Fibroblast of upper back skin (primary cell): ENCODE results near the gene COBL.
A peak's percentile ranks its signal among the peaks of the same experiment; 100 is the strongest.

Experiments used
- DNase-seq: peaks from one replicate; pipeline ENCODE4 v3.0.0-alpha.2; 2013

The COBL gene

DNA sequence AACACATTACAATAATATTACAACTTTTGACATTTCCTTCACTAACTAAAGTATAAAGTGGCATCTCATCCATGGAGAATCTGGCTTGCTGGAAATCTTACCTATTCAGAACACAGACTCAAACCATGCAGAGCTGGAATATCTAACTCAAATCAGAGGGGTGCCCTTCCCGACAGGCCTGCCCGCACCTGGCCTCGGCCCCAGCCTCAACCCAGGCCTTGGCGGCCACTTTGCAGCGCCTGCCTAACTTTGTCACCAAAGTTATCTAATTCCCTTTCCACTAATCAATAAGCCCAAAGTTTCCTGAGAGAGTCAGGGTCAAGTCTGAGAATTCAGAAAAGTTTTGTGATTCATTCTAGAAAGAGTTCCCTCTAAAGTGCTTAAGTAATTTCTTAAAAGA lies 212.9 kb downstream of the COBL start:
- no peak for DNase-seq

GRCh38 chr7:51102828-51103227 lies 213.8 kb downstream of the COBL start:
- peak; percentile 3 for DNase-seq

- DNase-seq: no peak
These were observed 215.4 kb downstream of the COBL start for GRCh38 chr7:51101111-51101757.

DNA sequence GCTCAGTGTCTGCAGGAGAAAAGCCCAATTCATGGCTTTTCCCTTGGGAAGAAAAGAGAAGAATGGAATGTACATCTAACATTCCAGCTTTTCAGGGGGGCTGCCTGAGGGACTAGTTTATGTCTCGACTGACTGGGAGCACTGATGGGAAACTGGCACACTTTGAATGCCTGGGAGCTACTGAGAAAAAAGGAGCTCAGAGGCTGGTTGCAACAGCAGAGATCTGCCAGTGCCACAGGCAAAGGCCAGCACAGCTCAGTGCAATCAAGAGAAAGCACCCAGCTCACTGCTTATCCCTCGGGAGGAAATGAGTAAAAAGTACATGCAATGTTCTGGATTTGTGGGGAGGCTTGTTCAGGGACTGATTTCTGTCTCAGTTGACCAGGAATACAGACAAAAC lies 226.2 kb downstream of the COBL start:
- peak; percentile 1 for DNase-seq

- DNase-seq: no peak
These were observed 231.4 kb downstream of the COBL start for GRCh38 chr7:51085034-51085692.

DNA sequence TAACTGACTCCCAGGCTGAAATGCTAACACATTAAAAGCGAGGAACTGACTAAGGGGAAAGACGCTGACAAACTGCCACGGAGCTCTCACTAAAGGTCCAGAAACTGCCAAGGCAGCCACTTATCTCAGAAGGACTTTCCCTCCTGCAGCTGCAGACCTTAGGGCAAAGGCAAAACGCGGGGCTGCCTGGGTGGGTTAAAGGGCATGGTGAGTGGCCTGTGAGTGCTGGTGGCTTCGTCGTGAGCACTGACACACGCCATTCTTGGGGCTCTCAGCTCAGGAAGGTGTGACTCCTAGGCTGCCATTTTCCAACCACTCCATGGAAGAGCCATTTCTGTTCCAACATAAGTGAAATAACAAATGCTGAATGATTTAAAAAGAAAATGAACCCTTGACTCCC lies 232.5 kb downstream of the COBL start:
- DNase-seq: no peak

DNA sequence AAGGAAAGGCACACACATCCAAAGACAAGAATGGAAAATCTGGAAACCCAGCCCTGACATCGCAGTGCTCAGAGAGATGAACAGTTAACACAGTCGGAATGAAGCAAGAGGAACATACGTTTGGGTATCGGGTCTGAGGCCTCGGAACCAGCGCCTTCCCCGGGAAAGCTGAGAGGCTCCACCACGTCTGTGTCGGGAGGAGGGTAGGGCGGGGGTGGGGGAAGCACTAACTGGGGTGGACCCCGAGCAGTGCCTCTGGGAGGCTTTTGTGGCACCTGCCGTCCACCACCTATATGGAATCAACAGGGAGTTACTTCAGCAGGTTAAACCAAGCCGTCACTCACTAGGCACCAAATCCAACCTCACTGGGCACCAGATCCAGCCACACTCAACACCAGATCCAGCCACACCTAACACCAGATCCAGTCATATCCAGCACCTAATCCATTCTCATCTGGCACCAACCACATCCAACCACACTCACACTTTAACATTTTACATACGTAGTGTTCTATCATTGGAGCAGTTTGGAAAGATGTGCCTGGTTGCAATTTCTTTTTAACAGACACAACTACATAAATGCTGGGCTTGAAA lies 233.6 kb downstream of the COBL start:
- no peak for DNase-seq

DNA sequence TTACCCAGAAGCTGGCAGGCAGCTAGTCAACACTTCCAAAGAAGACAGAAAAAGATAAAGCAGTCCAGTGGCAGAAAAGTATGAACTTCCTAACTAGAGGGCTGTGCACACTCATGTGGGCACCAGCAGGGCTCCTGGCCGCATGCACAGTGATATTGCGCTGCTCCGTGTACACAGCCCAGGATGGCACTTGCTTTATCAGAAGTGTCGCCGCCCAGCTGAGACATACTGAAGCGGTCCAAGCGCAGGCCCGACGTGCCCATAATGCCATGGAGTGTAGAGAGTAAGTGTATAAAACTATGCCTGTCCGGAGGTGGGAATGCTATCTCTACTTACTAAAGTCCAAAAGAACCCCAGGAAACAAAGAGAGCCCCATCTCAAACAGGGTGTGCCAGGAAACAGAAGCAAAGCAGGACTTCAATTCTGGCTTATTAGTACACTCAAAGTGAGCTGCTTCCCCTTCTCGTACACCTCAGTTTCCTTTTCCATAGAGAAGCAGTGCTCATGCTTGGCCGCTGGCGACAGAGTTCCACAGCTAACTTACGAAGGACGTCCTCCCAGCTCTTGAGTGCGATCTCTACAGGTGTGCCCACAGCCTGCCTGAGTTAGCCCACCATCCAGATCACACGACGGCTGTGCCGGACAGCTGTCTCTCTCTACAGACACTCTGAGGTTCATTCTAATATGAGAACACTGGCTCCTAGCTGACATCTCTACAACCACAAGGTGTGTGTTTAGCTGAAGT lies 234.3 kb downstream of the COBL start:
- DNase-seq: no peak

GRCh38 chr7:51081270-51081890 lies 235.2 kb downstream of the COBL start:
- no peak for DNase-seq

DNA sequence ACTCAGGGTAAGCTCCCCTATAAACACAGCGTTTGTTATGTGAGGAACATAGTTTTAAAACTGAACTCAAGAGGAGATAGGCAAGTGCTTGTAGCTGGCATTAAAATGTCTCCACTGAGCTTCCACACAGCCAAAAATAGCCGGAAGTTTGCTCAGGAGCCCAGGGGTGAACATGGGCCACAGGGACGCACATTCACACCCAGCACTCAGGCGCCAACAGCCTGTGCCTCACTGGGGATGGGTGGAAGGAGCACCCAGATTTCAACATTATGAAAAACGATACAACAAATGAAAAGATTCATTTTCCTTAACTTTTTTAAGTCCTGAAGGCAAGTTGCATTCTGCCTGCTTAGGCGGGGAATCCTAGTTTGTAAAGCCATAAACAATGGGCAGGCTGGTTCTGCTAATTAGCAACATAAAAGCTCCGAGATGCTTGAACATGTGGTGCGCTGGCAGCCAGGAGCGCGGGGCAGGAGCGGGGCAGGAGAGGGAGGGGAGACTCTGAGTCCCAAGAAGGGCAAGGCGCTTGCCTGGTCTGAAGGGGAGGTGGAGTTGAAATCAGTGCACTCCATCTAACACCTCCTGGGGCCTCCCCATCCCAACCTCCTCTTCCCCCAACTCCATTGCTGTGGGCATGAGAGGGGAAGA lies 235.9 kb downstream of the COBL start:
- no peak for DNase-seq

DNA sequence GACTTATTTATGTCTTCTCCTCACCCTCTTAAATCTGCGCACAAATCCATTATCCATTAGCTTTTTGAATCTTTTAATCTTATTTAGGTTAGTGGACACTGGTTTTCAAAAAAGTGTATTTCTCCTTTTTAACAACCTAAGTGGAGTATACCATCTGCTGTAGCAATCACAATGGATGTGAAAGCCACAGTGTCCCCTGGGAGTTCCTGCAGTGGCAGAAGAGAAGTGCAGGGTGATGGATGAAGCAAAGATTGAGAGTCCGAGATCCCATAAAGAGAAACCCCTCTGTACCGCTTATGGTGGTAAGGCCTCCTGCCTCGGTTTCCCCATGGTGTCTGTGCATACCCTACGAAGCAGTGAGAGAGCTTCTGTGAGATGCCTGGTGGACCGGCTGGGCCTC lies 236.4 kb downstream of the COBL start:
- no peak for DNase-seq

- no peak for DNase-seq
These were observed 237.1 kb downstream of the COBL start for GRCh38 chr7:51079494-51079893.

GRCh38 chr7:51078653-51079052 lies 238.0 kb downstream of the COBL start:
- DNase-seq: no peak

GRCh38 chr7:51077987-51078370 lies 238.6 kb downstream of the COBL start:
- no peak for DNase-seq

GRCh38 chr7:51077316-51077986 lies 239.2 kb downstream of the COBL start:
- no peak for DNase-seq

DNA sequence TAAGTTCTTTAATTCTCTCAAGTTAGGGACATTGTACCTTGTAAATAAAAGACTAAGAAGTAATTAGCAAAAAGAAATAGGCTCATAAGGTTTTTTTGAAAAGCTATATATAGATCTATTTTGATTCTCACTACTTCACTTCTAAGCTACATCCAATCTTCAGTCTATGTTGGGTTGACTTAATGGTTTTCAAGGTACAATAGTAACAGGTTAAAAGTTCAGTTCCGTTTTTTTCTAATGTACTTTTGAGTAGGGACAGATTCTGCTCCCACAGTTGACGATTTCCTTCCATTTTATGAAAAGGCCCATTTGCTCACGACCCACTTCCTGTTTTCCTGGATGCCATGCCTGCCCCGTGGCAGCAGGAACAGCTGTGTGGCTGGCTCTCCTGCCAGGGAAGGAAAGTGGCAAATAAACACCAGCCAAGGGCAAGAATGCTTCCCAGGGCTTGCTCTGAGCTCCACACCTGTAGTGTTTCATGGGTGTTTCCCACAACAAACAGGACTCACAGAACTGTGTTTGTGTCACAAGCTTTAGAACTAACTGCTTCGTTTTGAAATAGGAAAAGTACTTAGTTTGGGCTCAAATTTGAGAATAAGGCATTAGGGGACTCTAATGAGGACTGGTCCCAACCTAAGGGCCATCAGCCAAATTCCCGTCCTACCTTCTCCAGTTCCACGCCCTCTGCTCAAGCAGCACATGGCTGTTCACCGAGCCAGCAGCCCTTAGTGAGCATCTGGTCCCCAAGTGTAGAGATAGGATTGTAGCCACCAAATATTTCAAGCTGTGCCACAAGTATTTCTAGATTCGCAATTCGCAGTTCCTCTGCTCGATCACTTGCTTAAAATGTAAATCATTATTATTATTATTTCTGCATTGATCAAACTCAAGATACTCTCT lies 240.7 kb downstream of the COBL start:
- DNase-seq: no peak

DNA sequence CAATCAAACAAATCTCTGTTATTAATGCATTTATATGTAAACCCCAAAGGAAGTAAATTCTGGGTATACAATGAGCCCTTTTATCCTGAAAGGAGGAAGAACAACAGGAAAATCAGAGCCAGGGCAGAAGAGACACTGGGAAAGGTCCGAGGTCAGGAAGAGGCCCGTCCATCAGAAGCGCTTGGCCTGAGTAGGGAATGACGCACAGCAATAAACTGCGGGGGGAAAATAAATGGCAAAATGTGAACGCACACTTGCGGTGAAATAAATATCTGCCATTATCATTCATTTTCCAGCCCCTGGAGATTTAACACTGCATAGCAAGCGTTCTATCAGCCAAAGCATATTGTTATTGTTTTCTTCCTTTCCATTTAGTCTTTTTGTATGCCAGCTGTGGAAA lies 243.4 kb downstream of the COBL start:
- DNase-seq: no peak

- DNase-seq: no peak
These were observed 244.3 kb downstream of the COBL start for GRCh38 chr7:51072281-51072680.

DNA sequence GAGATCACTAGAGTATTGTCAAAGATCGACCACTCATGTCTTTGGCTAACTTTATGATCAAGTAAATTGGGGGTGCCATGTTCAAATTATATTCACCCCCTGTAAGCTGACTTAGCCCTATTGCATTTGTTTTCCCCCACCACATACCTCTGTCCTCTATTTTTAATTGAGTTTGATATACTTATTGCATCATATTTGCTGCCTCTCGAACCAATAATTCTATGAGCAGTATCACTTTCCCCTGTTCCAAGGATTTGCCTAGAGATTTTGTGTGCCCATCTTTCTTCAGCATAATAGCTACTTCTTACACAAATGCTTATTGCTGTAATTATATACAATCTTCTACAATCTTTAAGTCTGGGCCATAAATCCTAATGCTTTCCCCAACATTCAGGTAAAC lies 245.2 kb downstream of the COBL start:
- no peak for DNase-seq

DNA sequence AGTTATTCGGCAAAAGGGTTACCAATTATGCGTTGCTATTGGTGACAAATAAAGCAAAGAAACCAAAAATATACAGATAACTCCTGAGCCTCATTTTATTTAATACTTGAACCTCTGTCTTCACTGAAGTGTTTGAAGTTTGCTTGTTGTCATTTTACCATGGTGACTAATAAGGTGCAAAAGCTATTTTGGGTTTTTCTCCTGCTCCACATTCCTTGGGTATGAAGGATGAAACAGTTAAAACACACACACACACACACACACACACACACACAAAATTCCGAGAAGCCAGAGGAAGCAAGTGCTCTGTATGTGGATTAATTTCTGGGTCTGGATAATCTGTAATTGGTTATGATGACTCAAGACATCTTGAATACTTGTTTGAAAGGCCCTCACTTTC lies 246.5 kb downstream of the COBL start:
- peak; percentile 45 for DNase-seq

GRCh38 chr7:51069411-51070083 lies 247.1 kb downstream of the COBL start:
- peak; percentile 34 for DNase-seq
